HepG2 (cell line): Measurements from ENCODE around the gene CD48. TPM values are rescaled to one million over a fixed set of nuclear protein-coding genes. Genes with fewer than 3 reads are reported as not detected.
A peak's percentile ranks its signal among the peaks of the same experiment; 100 is the strongest.

Experiments
- ATAC-seq: fragments of 200-7000 bp; cut with Tn5 transposase; 3 replicates; pipeline ENCODE4 v1.9.1; 2020; ENCODE audit warnings: mild to moderate bottlenecking, moderate library complexity
- BruUV-seq: library from RNA; stranded (reverse); fragments of 400-500 nt; replicated peaks from 2 replicates; lab custom pipeline; 2021; lab: Mats Ljungman, UMichigan
- CTCF ChIA-PET: fragments of 300-600 bp; formaldehyde crosslinking; extraction: SDS; loops from one replicate; lab custom pipeline; 2021; ENCODE audit warnings: low total read pairs, inconsistent platforms, low intra/inter-chr PET ratio; lab: Yijun Ruan, JAX
- POLR2A ChIA-PET: fragments of 350-600 bp; sonication (Branson Sonifier 250); formaldehyde crosslinking; loops from one replicate; lab custom pipeline; 2020; ENCODE audit warnings: antibody characterized with exemption, inconsistent platforms; lab: Yijun Ruan, JAX
- DNase-seq: peaks from one replicate; pipeline ENCODE4 v3.0.0-alpha.2; 2015; ENCODE audit warnings: low spot score
- FAIRE-seq: peaks from 3 replicates; lab custom pipeline; 2011; peaks lifted over from hg19 to GRCh38; lab: Jason Lieb, UNC
- H2AFZ ChIP-seq: one replicate; pipeline ENCODE4 v1.6.1; 2011; ENCODE audit warnings: low read length, inconsistent platforms
- H3K27ac ChIP-seq: fragments of 300-600 bp; 3 replicates; pipeline ENCODE4 v1.8.0; 2011; ENCODE audit warnings: mixed run types, mild to moderate bottlenecking, mixed read lengths, low read length, inconsistent platforms; ENCODE audit not compliant: insufficient read depth; ENCODE audit errors: extremely low read length
- H3K27me3 ChIP-seq, 2 experiments: fragments of 200-600 bp in 1 of 2; 2 replicates in 1 of 2; 3 replicates in 1 of 2; pipeline versions ENCODE4 v1.6.0 to v1.8.0; 2011; ENCODE audit warnings: low read length in 2 of 2, mild to moderate bottlenecking in 2 of 2, moderate library complexity in 2 of 2, inconsistent platforms in 1 of 2; ENCODE audit not compliant: insufficient read depth in 2 of 2, control insufficient read depth in 1 of 2
- H3K36me3 ChIP-seq, 2 experiments: fragments of 200-600 bp in 1 of 2; replicated peaks in 1 of 2; 2 replicates in 1 of 2; 3 replicates in 1 of 2; pipeline versions ENCODE4 v1.5.1 to v1.8.0; 2011; ENCODE audit warnings: low read length in 2 of 2, inconsistent platforms in 1 of 2; ENCODE audit not compliant: insufficient read depth in 2 of 2, control insufficient read depth in 1 of 2
- H3K4me1 ChIP-seq: 2 replicates; pipeline ENCODE4 v1.5.1; 2012; ENCODE audit warnings: low read length, inconsistent platforms; ENCODE audit not compliant: insufficient read depth
- H3K4me2 ChIP-seq: 2 replicates; pipeline ENCODE4 v1.6.0; 2011; ENCODE audit warnings: low read depth, low read length, inconsistent platforms
- H3K4me3 ChIP-seq, 3 experiments: fragments of 200-600 bp in 1 of 3; sonication (generic), shearing (Covaris generic) in 1 of 3; replicated peaks in 1 of 3; 2 replicates each; pipeline ENCODE4 v1.5.1; 2011 to 2016; ENCODE audit warnings: low read length in 3 of 3, inconsistent platforms in 2 of 3, low read depth in 2 of 3, mild to moderate bottlenecking in 2 of 3, control low read depth in 1 of 3, mixed read lengths in 1 of 3; ENCODE audit not compliant: insufficient read depth in 1 of 3
- H3K79me2 ChIP-seq: one replicate; pipeline ENCODE4 v1.6.1; 2011; ENCODE audit warnings: low read length, inconsistent platforms; ENCODE audit not compliant: insufficient read depth
- H3K9ac ChIP-seq: 2 replicates; pipeline ENCODE4 v1.6.0; 2011; ENCODE audit warnings: mild to moderate bottlenecking, low read depth, low read length, inconsistent platforms; ENCODE audit not compliant: insufficient read depth
- H3K9me3 ChIP-seq: 2 replicates; pipeline ENCODE4 v1.5.1; 2012; ENCODE audit warnings: mild to moderate bottlenecking, low read length
- H4K20me1 ChIP-seq: 2 replicates; pipeline ENCODE4 v1.6.0; 2011; ENCODE audit warnings: inconsistent platforms, mild to moderate bottlenecking, low read length, moderate library complexity; ENCODE audit not compliant: insufficient read depth
- RAD21 ChIP-seq: fragments of 450-650 bp; formaldehyde crosslinking; IDR thresholded peaks from 2 replicates; pipeline ENCODE4 v1.5.0; 2020; ENCODE audit warnings: mild to moderate bottlenecking
- SMC3 ChIP-seq: IDR thresholded peaks from 2 replicates; pipeline ENCODE4 v1.6.1; 2011; ENCODE audit warnings: low read length, improper control_type of control experiment
- STAG1 ChIP-seq: sonication (generic); formaldehyde crosslinking; IDR thresholded peaks from 2 replicates; pipeline ENCODE4 v1.4.0; 2020; ENCODE audit warnings: missing genetic modification reagents
- TEAD3 ChIP-seq: optimal IDR thresholded peaks from 2 replicates; pipeline ENCODE3; 2016; ENCODE audit warnings: borderline replicate concordance
- ZFP62 ChIP-seq: sonication (generic); formaldehyde crosslinking; IDR thresholded peaks from 2 replicates; pipeline ENCODE4 v1.4.0; 2020; ENCODE audit warnings: missing genetic modification reagents
- WGBS: methylation state at CpG from one replicate; pipeline ENCODE4 v1.1.6; 2017; ENCODE audit warnings: low lambda C conversion rate; 5-methylcytosine and 5-hydroxymethylcytosine counted together
- in situ Hi-C: cut with HindIII; loops from 2 replicates; pipeline ENCODE4 v1.10.0; 2017; ENCODE audit warnings: low pct_unique_long_range_greater_than_20kb; ENCODE audit not compliant: extremely low pct_ligation_motif_present
- intact Hi-C: fragments of 100-400 bp; cut with micrococcal nuclease; formaldehyde crosslinking; loops from one replicate; pipeline ENCODE4 v1.10.0; 2022; ENCODE audit not compliant: unreplicated experiment
- polyA plus RNA-seq, 8 experiments: library from polyadenylated mRNA; depleted of rRNA in 3 of 8; stranded (reverse) in 7 of 8; unstranded in 1 of 8; fragments of >200 nt; fragmentation: Illumina TruSeq in 4 of 8; extraction: Trizol in 4 of 8; gene quantifications; 2 replicates each; pipeline versions ENCODE4 v1.2.1 to v1.2.3, GENCODE V29; 2011 to 2016; ENCODE audit warnings: low read depth in 4 of 8, missing spikeins in 1 of 8, mixed read lengths in 1 of 8; ENCODE audit not compliant: insufficient read depth in 1 of 8
- total RNA-seq, 5 experiments: library from RNA; depleted of rRNA; stranded (reverse); fragments of >200 nt; fragmentation: Illumina TruSeq; extraction: Trizol; gene quantifications; 2 replicates each; pipeline ENCODE4 v1.2.3, GENCODE V29; 2016; ENCODE audit warnings: low read depth in 1 of 5
- TF ChIP-seq, protein P1 (sequence below): sonication (generic); formaldehyde crosslinking; IDR thresholded peaks from 2 replicates; pipeline ENCODE4 v1.5.0; 2020; ENCODE audit warnings: mild to moderate bottlenecking, missing genetic modification reagents, moderate library complexity
- TF ChIP-seq, protein P2 (sequence below): sonication (generic); formaldehyde crosslinking; IDR thresholded peaks from 2 replicates; pipeline ENCODE4 v1.4.0; 2020; ENCODE audit warnings: missing genetic modification reagents

Gene CD48
- total and polyA plus RNA-seq, 2 of the 13 experiments (the other 11 are each of a cell fraction or from before 2014, with no cell fraction given) = not detected

DNA sequence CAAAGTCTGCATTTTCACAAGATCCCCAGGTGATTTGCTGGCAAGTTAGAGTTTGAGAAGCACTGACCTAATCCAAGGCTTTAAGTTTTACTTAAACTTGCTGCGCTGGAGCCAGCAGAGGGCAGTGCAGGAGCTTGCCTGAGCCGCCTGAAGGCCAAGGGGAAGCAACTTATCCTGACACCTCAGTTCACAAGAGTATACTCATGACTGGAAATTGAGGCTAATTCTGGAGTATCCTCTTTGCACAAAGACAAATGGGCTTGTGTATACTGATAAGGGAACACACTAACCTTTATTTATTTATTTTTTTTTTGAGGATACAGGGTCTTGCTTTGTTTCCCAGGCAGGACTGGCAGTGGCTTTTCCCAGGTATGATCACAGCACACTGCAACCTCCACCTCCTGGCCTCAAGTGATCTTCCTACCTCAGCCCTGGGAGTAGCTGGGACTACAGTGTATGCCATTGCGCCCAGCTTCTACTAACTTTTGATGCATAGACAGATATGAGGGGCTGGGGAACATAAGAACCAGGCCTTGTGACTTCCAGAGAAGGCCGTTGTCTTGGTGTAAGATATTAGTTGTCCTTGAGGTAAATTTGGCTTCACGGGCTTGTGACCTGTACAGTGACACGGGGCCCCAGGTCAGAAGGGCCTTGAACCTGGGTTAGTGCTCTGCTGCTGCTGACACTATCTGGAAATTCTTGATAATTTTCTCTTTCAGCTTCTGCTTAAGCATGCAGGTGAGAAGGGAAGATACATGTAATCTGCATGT, 35.8 kb downstream of the CD48 start:
- ATAC-seq = peak; percentile 92
- POLR2A ChIA-PET = no interaction called here
- Histone ChIP-seq H3K36me3 (no peaks in the 10 kb centered on the region), H4K20me1 (no peaks in the 10 kb centered on the region), H3K79me2 (no peaks in the 10 kb centered on the region), H3K9me3 (no peaks in the 10 kb centered on the region), H2AFZ (no peak overlapping the region), H3K27me3 (peaks cover 0 to 6% of the 10 kb centered on the region in 2 experiments; a peak in 1 of 5 replicates), H3K4me3 (no peak overlapping the region), H3K4me2 (no peak overlapping the region), H3K9ac (no peak overlapping the region), H3K27ac (no peak overlapping the region), H3K4me1 (no peaks in the 10 kb centered on the region)
- DNase-seq = peak; percentile 30
- in situ Hi-C loops (no loop called here), intact Hi-C loops (no loop called here)
- CTCF ChIA-PET = interaction anchor here (0.7 to 1.9 kb wide), 2 partner anchors 93 to 155 kb away, joined by 3 to 6 read pairs; no protein-coding TSS in a partner anchor
- peak; percentile 61 for FAIRE-seq
- 20% methylated on average over 2 of the region's 6 CpGs for WGBS
- BruUV-seq = no TSS peak
- TF ChIP-seq TEAD3 (no peak), RAD21 (0 out of 2 replicates have a peak, but pooled peaks have one; percentile 23), SMC3 (peak; percentile 24), STAG1 (CRISPR knock-in tag) (peak; percentile 56), ZFP62 (CRISPR knock-in tag) (no peak)
- TF ChIP-seq, protein P1, sequence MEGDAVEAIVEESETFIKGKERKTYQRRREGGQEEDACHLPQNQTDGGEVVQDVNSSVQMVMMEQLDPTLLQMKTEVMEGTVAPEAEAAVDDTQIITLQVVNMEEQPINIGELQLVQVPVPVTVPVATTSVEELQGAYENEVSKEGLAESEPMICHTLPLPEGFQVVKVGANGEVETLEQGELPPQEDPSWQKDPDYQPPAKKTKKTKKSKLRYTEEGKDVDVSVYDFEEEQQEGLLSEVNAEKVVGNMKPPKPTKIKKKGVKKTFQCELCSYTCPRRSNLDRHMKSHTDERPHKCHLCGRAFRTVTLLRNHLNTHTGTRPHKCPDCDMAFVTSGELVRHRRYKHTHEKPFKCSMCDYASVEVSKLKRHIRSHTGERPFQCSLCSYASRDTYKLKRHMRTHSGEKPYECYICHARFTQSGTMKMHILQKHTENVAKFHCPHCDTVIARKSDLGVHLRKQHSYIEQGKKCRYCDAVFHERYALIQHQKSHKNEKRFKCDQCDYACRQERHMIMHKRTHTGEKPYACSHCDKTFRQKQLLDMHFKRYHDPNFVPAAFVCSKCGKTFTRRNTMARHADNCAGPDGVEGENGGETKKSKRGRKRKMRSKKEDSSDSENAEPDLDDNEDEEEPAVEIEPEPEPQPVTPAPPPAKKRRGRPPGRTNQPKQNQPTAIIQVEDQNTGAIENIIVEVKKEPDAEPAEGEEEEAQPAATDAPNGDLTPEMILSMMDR (CRISPR knock-in tag) = peak; percentile 80
- TF ChIP-seq, protein P2, sequence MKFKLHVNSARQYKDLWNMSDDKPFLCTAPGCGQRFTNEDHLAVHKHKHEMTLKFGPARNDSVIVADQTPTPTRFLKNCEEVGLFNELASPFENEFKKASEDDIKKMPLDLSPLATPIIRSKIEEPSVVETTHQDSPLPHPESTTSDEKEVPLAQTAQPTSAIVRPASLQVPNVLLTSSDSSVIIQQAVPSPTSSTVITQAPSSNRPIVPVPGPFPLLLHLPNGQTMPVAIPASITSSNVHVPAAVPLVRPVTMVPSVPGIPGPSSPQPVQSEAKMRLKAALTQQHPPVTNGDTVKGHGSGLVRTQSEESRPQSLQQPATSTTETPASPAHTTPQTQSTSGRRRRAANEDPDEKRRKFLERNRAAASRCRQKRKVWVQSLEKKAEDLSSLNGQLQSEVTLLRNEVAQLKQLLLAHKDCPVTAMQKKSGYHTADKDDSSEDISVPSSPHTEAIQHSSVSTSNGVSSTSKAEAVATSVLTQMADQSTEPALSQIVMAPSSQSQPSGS = no peak
